ENCODE measurements around the gene SP7. TPM values are rescaled to one million over a fixed set of nuclear protein-coding genes. Genes with fewer than 3 reads are reported as not detected.

Gene SP7
- total RNA-seq, 1 experiment from 2014 or later, result not detected

DNA sequence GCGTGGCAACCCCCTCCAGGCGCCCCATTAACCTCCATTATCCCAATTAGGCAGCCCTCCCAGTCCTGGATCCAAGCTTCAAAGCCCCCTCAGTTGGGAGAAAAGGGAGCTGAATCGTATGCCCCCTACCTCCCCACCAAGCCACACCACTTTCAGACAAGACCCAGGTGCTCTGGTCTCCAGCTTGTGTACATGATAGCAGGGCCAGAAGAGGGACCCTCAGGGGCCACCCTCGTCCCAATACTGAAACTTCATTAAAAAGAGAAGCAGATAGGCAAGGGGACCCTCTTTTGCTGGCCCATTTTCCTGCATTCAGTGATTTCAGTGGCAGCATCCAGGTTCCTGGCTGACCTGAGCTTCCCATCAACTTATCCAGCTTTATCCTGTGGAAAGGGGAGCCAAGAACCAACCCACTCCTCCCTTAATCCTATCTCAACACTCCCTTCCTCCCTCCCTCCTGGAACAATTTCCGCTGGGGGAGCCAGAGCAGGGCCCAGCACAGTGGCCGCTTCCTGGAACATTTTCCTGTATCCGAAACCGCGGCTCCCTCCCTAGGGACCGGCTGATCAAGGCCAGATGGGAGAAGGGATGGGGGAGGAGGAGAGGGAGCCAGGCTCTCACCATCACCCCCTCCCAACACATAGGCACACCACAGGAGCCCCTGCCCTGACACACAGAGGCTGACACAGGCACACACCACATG, 9.5 kb upstream of the SP7 start:
- peak overlapping the region; percentile 99 for H3K4me2 ChIP-seq
- POLR2A ChIA-PET (ENCODE audit: unreplicated experiment), result interaction anchor here (0.6 kb wide), 3 partner anchors 69 to 169 kb away, joined by 3 to 5 read pairs (median 3); no protein-coding TSS in a partner anchor
- peaks cover 21% of the 10 kb centered on the region; the same call in 1 of the 2 replicates for H3K27me3 ChIP-seq (ENCODE audit: insufficient read depth, low read depth)
- no peaks in the 10 kb centered on the region for H3K4me1 ChIP-seq (replicated peaks; ENCODE audit: insufficient read depth)
- BruUV-seq (replicated peaks), result no TSS peak
- no peaks in the 10 kb centered on the region for H3K36me3 ChIP-seq (ENCODE audit: low read depth)
- no peak overlapping the region for H3K27ac ChIP-seq
- DNase-seq, result no peak
- TF ChIP-seq, protein P1, sequence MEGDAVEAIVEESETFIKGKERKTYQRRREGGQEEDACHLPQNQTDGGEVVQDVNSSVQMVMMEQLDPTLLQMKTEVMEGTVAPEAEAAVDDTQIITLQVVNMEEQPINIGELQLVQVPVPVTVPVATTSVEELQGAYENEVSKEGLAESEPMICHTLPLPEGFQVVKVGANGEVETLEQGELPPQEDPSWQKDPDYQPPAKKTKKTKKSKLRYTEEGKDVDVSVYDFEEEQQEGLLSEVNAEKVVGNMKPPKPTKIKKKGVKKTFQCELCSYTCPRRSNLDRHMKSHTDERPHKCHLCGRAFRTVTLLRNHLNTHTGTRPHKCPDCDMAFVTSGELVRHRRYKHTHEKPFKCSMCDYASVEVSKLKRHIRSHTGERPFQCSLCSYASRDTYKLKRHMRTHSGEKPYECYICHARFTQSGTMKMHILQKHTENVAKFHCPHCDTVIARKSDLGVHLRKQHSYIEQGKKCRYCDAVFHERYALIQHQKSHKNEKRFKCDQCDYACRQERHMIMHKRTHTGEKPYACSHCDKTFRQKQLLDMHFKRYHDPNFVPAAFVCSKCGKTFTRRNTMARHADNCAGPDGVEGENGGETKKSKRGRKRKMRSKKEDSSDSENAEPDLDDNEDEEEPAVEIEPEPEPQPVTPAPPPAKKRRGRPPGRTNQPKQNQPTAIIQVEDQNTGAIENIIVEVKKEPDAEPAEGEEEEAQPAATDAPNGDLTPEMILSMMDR (conservative IDR thresholded peaks at IDR 0.05), result no peak
- H3K9me2 ChIP-seq (ENCODE audit: insufficient read depth), result no peaks in the 10 kb centered on the region
- no peaks in the 10 kb centered on the region for H4K20me1 ChIP-seq (ENCODE audit: insufficient read depth)
- peaks cover 16% of the 10 kb centered on the region for H3F3A ChIP-seq (ENCODE audit: insufficient read depth, low read depth)
- no peak overlapping the region for H2AFZ ChIP-seq
- H3K4me3 ChIP-seq, result peak overlapping the region; percentile 78; the same call in 1 of the 2 replicates
- CTCF ChIA-PET, result interaction anchor here (0.5 to 1.6 kb wide), 12 partner anchors 20 to 340 kb away, joined by 3 to 15 read pairs (median 4); partner anchors contain the start of gene AAAS
- intact Hi-C loops (cut with micrococcal nuclease; ENCODE audit: unreplicated experiment), result no loop called here
- no peaks in the 10 kb centered on the region for H3K9me3 ChIP-seq (ENCODE audit: insufficient read depth, low read depth)
- no peaks in the 10 kb centered on the region for H3K79me2 ChIP-seq (ENCODE audit: low read depth)

DNA sequence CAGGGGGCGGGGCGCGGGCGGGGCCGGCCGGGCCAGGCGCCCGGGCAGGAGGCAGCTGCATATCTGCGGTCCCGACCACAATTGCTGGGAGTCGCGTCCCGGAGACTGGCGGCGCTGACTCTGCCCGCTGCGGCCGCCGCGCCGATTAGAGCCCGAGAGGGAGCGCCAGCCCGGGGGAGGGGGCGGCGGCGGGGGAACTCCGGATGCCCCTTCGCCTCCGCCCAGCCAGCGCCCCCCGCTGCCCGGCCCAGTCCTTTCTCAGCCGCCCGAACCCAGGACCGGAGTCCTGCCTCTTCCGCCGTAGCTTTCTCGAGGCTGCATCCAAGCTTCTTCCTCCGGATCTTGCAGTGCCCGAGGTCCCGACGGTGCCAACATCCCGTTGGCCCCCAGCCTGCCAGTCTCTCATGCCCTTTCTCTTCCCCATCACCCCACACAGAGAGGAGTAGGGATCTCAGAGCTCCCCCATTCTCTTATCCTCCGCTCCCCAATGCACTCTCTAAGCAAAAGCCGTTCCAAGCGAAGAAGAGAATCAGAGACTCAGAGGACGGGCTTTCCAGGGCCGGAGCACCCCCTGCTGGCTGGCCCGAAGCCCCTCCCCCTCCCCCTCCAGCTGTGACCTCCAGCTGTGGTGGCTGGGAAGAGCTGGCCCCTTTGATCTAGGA, 8.8 kb upstream of the SP7 start:
- H3K79me2 ChIP-seq (ENCODE audit: low read depth), result no peaks in the 10 kb centered on the region
- CTCF ChIA-PET, result interaction anchor here (0.5 to 1.6 kb wide), 15 partner anchors 9 to 339 kb away, joined by 3 to 15 read pairs (median 4); partner anchors contain the start of genes AAAS and SP7
- no peaks in the 10 kb centered on the region for H3K9me3 ChIP-seq (ENCODE audit: insufficient read depth, low read depth)
- H3K27ac ChIP-seq, result no peak overlapping the region
- peaks cover 25% of the 10 kb centered on the region; the same call in 1 of the 2 replicates for H3K27me3 ChIP-seq (ENCODE audit: insufficient read depth, low read depth)
- H2AFZ ChIP-seq, result peak overlapping the region; percentile 88
- H3K4me1 ChIP-seq (replicated peaks; ENCODE audit: insufficient read depth), result no peaks in the 10 kb centered on the region
- peak overlapping the region; percentile 99 for H3K4me2 ChIP-seq
- H3F3A ChIP-seq (ENCODE audit: insufficient read depth, low read depth), result peaks cover 16% of the 10 kb centered on the region
- POLR2A ChIA-PET (ENCODE audit: unreplicated experiment), result interaction anchor here (0.5 to 0.6 kb wide), 5 partner anchors 34 to 980 kb away, joined by 3 to 5 read pairs (median 3); partner anchors contain the start of gene COPZ1
- no TSS peak for BruUV-seq (replicated peaks)
- intact Hi-C loops (cut with micrococcal nuclease; ENCODE audit: unreplicated experiment), result no loop called here
- H3K36me3 ChIP-seq (ENCODE audit: low read depth), result no peaks in the 10 kb centered on the region
- H3K9me2 ChIP-seq (ENCODE audit: insufficient read depth), result no peaks in the 10 kb centered on the region
- TF ChIP-seq, protein P1 (conservative IDR thresholded peaks at IDR 0.05), result peak; percentile 62
- TF ChIP-seq EZH2 (IDR thresholded peaks at IDR 0.05; ENCODE audit: low read depth), result no peak
- peak overlapping the region; percentile 78 for H3K4me3 ChIP-seq
- no peaks in the 10 kb centered on the region for H4K20me1 ChIP-seq (ENCODE audit: insufficient read depth)
- DNase-seq, result peak in 1 of 2 experiments; percentile 56

DNA sequence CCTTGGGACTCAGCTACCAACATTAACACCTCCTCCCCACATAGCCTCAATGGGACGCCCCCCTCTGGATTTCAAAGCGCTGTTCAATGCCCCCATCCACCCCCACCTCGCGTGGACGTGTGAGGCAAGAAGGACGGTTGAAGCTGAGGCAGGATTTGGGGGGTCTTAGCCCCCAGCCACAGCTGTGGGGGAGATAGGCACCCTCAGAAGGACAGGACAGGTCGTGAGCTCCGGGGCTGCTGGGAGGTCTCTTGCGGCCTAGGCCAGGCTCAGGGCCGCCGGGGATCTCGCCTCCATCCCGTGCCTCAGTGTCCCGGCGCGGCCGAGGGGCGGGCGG, 8.3 kb upstream of the SP7 start:
- no peaks in the 10 kb centered on the region for H3K79me2 ChIP-seq (ENCODE audit: low read depth)
- H2AFZ ChIP-seq, result no peak overlapping the region
- no TSS peak for BruUV-seq (replicated peaks)

More for the DNA sequence above, 8.3 kb upstream of the SP7 start:
- TF ChIP-seq EZH2 (IDR thresholded peaks at IDR 0.05; ENCODE audit: low read depth), result no peak
- TF ChIP-seq, protein P1 (conservative IDR thresholded peaks at IDR 0.05), result no peak
- ChIA-PET POLR2A (ENCODE audit: unreplicated experiment) (interaction anchor here (0.5 to 0.6 kb wide), 2 partner anchors 35 to 981 kb away, joined by 3 to 4 read pairs; partner anchors contain the start of gene COPZ1), CTCF (interaction anchor here (0.6 to 1.6 kb wide), 10 partner anchors 8 to 288 kb away, joined by 3 to 15 read pairs (median 4); partner anchors contain the start of genes AAAS and SP7)
- peak overlapping the region; percentile 99; the same call in 1 of the 2 replicates for H3K4me2 ChIP-seq
- H4K20me1 ChIP-seq (ENCODE audit: insufficient read depth), result no peaks in the 10 kb centered on the region
- no peaks in the 10 kb centered on the region for H3K36me3 ChIP-seq (ENCODE audit: low read depth)
- peaks cover 26% of the 10 kb centered on the region; the same call in 1 of the 2 replicates for H3K27me3 ChIP-seq (ENCODE audit: insufficient read depth, low read depth)
- intact Hi-C loops (cut with micrococcal nuclease; ENCODE audit: unreplicated experiment), result no loop called here
- H3F3A ChIP-seq (ENCODE audit: insufficient read depth, low read depth), result peaks cover 16% of the 10 kb centered on the region
- H3K9me2 ChIP-seq (ENCODE audit: insufficient read depth), result no peaks in the 10 kb centered on the region
- no peaks in the 10 kb centered on the region for H3K4me1 ChIP-seq (replicated peaks; ENCODE audit: insufficient read depth)
- H3K27ac ChIP-seq, result no peak overlapping the region
- H3K4me3 ChIP-seq, result peak overlapping the region; percentile 78; the same call in 1 of the 2 replicates
- no peak for DNase-seq
- H3K9me3 ChIP-seq (ENCODE audit: insufficient read depth, low read depth), result no peaks in the 10 kb centered on the region

All from PC-9 (cell line).